Mucosa of gallbladder (tissue), 1 donor: Measurements from ENCODE around the gene TAS2R60. TPM values are rescaled to one million over a fixed set of nuclear protein-coding genes. Genes with fewer than 3 reads are reported as not detected.
"Not testable (repeated sequence)": the region's sequence is repeated elsewhere in the genome, so short reads cannot be mapped to it uniquely, and the experiment has no call there.

Source experiments
- DNase-seq: peaks from one replicate; pipeline ENCODE4 v3.0.0-alpha.2; 2020; ENCODE audit warnings: low spot score
- total RNA-seq: library from RNA; stranded (reverse); gene quantifications from one replicate; pipeline ENCODE4 v1.2.1, GENCODE V29; 2021
- donor health status: DM: no; HTN: no; CAD: no.

The TAS2R60 gene
- total RNA-seq, 1 donor from 2014 or later, result not detected

- no peak for DNase-seq
Observed at GRCh38 chr7:143444063-143444782, 970 bp downstream of the TAS2R60 start.

- DNase-seq, result no peak
Observed at GRCh38 chr7:143444785-143445184, 1.5 kb downstream of the TAS2R60 start.

DNA sequence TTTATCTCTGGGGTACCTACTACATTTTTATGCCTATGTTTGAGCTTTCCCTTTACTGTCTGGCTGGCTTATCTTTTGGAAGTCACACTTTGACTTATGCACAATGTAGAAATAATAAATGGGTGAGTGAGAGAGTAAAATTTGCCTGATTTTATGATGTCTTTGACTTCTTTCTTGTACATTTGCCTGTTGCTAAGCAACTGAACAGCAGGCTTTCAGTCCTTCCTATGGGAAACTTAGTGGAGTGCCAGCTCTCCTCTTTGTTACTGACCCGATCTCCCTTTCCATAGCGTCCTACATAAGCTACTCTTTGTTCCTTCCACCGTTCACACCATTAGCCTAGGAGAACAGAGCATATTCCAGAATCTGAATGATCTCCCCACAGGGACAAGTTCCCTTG, 4.2 kb downstream of the TAS2R60 start:
- no peak for DNase-seq

GRCh38 chr7:143448429-143448828, 5.2 kb downstream of the TAS2R60 start:
- no peak for DNase-seq

DNA sequence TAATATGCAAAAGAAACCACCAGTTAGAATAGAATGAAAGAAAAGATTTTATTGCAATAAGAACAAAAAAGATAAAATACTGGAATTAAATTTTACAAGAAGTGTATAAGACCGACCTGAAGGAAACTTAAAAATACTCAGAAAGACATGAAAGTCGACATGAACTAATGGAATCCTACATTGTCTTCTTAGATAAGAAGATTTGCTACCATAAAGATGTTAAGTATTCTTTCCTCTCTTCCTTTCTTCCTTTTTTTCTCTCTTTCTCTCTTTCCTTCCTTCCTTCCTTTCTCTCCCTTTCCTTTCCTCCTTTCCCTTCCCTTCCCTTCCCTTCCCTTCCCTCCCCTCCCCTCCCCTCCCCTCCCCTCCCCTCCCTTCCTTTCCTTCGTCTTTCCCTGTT, 6.5 kb downstream of the TAS2R60 start:
- DNase-seq, result no peak

DNA sequence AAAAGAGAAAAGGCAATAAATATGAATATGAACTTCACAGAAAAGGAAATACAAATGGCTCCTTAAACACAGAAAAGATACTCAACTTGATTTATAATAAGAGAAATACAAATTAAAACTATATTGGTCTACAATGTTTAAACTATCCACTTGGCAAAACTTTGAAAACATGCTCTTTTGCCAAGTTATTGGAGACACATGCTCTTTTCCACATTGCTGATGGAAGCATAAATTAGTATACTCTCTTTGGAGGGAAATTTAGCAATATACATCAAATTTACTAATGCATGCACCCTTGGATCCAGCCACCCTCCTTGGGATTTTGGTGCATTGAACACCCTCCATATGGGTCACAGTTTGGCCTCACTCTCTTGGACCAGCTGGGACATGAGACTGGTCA, 7.9 kb downstream of the TAS2R60 start:
- DNase-seq, result no peak

- DNase-seq, result no peak
Observed at GRCh38 chr7:143451746-143452145, 8.5 kb downstream of the TAS2R60 start.

DNA sequence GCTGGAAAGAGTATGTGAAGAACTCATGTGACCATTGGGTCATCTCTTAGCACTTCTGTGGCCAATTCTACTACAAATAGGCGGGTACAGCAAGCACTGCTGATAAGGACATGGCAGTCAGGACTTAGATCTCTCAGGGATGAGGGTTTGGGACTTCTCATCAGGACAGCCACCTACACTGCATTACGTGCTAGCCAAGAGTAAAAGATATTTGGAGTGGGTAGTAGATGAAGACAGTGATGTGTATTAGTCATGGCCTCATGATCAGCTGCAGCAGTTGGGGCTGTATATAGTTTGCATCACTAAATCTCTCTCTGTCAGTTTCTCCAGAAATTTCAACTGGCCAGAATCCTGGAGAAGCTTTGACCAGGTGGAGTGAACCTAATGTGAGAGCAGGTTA, 9.2 kb downstream of the TAS2R60 start:
- no peak for DNase-seq

GRCh38 chr7:143454091-143454680, 10.9 kb downstream of the TAS2R60 start:
- DNase-seq, result no peak

DNA sequence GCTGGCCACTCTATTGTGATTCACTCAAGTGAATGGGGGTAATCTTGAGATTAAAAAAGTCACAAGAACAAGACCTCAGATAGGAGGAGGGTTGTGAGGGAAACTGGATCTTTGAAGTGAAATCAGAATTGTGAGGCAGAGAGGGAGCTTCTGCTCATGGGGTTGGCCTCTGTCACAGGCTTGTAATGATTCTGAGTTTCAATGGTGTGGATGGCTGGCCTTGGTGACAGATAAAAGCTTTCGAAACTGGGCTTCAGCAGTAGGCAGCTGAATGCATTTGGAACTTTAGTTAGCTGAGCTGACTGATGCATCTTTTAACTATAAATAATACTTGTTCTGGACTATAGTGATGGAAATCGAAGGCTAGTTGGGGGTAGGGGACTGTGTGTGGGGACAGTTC, 12.2 kb downstream of the TAS2R60 start:
- no peak for DNase-seq

- DNase-seq, result no peak
Observed at GRCh38 chr7:143455942-143456341, 12.7 kb downstream of the TAS2R60 start.

DNA sequence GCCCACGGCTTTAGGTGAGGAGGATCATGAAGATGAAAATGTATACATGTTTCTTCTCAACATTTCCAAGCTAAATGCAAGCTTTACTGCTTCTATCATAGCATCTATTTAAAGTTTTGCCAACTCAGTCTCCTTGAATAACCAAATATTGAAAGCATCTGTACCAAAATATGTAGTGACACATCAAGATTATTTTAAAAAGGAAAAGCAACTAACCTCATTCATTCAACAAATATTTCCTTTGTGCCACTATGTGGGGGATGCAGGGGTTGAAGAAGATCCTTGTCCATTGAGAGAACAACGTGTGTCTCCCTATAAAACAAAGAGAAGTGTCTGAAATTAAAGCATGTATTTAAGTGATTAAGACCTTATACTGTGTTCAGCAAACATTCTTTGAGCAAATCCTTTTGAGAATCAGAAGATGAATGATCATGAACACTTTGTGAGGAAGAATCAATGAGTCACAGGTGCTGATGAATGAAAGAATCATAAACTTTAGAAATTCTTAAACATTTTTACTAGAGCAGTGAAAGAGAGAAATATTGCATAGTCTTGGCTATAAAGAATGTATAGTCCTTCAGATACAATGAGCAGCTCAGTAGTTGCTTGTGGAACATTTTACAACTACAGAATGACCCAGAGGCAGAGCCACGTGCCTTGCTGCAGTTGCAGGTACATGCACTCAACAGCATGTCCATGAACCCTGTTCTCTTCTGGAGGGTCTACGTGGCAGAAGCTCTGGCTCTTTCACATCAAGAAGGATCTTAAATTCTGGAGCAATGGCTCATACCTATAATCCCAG, 13.9 kb downstream of the TAS2R60 start:
- no peak for DNase-seq

DNA sequence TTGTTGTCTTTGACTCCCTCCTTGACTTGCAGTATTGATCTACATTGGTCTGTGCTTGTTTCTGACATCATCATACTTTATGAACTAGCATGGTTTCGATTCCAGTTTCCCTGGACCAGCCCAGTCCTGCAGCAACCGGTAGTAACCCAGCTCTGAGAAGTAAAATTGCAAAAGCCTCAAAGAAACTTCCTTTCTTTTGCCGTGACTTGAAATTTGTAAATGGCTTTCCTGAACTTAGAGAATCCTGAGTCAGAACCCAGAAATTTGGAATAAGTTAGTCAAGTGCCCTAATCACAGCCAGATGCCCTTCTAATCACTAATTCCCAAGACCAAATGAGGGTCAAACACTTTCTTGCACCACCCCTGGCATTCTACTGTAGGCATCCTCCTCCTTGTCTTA, 15.0 kb downstream of the TAS2R60 start:
- peak; percentile 61 for DNase-seq

DNA sequence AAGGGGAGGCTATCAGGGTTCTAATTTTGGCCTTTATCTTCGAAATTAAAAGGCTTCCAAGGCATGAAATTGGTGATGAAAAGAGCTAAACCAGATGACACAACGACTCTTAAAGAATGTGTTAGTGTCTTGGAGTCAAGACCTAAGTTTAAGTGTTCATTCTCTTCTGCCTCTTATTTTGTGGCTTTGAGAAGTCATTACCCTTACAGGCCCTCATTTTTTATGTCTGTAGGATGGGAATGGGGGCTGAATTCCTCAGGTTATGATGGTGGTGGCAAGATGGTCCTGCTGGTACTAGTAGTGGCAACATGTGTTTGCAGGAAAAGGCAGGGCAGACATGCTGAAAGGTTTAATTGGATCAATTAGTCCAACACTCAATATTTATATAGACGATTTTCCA, 15.4 kb downstream of the TAS2R60 start:
- DNase-seq, result no peak

DNA sequence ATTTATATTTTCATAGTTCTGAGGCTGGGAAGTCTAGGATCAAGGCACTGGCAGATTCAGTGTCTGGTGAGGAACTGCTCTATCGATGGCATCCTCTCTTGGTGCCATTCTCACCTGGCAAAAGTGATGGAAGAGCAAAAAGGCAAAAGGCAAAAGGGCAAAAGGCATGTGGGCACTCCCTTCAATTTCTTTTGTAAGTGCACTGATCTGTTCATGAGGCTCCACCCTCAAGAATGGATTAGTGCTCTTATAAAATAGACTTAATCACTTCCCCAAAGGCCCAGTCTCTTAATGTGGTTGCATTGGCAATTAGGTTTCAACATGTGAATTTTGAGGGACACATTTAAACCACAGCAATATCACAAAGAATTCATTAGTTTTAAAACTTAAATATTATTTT, 16.1 kb downstream of the TAS2R60 start:
- DNase-seq, result no peak

GRCh38 chr7:143460271-143460979, 17.2 kb downstream of the TAS2R60 start:
- DNase-seq, result no peak

DNA sequence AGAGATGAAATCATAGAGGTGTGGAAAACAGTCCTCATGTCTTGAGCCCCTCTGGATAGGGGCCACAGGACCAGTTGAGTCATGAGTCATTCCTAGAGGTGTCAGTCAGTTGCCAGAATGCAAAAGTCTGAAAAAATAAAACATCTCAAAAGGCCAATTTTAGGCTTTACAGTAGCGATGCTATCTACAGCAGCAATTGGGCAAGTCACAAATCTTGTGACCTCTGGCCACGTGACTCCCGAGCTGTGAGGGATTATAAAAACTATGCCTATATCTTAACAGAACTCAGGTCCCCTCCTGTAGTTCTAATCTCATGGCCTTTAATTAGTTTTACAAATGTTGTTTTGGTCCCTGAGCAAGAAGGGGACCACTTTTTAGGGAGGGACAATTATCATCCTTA, 18.8 kb downstream of the TAS2R60 start:
- DNase-seq, result no peak

DNA sequence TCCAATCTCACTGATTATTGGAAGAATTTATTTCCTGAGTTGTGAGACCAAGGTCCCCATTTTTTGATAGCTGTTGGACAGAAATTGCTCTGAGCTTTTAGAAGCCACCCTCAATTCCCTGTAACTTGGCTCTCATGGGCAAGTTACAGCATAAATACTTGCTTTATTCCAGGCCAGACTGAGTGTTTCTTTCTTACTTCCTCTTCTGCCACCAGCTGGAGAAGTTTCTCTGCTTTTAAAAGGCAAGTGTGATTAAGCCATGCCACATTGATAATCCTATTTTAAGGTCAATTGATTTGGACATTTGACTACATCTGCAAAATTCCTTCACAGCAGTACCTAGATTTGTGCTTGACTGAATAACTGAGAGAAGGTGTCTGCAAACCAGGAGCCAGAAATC, 20.3 kb downstream of the TAS2R60 start:
- DNase-seq, result no peak

- no peak for DNase-seq
Observed at GRCh38 chr7:143463957-143464356, 20.7 kb downstream of the TAS2R60 start.

- DNase-seq, result no peak
Observed at GRCh38 chr7:143467724-143468123, 24.5 kb downstream of the TAS2R60 start.

DNA sequence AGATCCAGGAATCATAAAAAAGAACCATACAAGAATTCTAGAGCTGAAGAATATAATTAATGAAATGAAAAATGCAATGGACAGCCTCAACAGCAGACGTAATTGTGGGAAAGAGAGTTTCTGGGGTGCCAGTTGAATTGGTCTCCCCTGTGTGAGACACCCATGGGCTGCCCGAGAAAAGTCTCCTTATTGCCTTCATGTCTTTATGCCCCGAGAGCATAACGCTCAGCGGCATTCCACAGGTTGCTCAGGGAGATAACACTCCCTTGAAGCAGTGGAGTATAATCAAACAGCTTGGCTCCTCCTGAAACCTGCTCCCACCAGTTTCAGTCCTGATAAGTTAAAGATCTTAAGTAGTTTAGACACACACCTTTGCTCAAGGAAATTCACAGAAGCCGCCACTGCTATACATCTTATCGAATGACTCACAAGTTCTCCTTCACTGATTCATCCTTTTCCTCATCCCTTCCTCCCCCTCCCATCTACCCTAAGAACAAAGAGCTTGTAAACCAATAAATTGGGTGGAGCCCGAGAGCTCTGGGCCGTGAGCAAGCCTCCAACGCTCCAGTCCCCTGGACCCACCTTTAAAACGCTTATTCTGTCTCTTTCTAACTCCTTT, 28.9 kb downstream of the TAS2R60 start:
- not testable (repeated sequence) for DNase-seq
